WI38 (cell line): ENCODE data around the gene CLPSL2.
A peak's percentile ranks its signal among the peaks of the same experiment; 100 is the strongest.

ENCODE experiments used
- H3K4me3 ChIP-seq: 2 replicates; pipeline ENCODE4 v1.5.1; 2011; ENCODE audit warnings: low read depth, mild to moderate bottlenecking, control low read depth, low read length
- TF ChIP-seq, protein P1 (sequence below): IDR thresholded peaks from 2 replicates; pipeline ENCODE4 v1.5.1; 2012; ENCODE audit warnings: low read depth, mild to moderate bottlenecking, control low read depth, low read length

The CLPSL2 gene

DNA sequence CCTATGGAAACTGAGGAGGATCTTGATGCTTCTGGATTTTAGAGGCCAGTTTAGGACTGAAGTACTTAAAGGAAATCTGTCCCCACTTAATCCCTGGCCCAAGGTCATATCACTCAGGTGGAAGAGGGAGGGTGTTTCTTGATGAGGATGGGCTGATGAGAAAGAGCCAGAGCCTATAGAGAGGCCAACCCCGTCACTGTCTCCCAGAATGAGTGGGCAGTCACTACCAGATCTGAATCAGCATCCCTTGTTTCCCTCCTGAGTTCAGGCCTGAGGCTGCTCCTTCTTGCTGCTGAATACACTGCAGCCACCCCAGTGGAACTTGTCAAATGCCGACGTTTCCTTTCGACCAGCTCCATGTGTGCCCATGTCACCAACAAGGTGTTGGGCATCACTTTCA lies 24.8 kb upstream of the CLPSL2 start:
- TF ChIP-seq, protein P1, sequence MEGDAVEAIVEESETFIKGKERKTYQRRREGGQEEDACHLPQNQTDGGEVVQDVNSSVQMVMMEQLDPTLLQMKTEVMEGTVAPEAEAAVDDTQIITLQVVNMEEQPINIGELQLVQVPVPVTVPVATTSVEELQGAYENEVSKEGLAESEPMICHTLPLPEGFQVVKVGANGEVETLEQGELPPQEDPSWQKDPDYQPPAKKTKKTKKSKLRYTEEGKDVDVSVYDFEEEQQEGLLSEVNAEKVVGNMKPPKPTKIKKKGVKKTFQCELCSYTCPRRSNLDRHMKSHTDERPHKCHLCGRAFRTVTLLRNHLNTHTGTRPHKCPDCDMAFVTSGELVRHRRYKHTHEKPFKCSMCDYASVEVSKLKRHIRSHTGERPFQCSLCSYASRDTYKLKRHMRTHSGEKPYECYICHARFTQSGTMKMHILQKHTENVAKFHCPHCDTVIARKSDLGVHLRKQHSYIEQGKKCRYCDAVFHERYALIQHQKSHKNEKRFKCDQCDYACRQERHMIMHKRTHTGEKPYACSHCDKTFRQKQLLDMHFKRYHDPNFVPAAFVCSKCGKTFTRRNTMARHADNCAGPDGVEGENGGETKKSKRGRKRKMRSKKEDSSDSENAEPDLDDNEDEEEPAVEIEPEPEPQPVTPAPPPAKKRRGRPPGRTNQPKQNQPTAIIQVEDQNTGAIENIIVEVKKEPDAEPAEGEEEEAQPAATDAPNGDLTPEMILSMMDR = no peak
- no peak overlapping the region for H3K4me3 ChIP-seq

DNA sequence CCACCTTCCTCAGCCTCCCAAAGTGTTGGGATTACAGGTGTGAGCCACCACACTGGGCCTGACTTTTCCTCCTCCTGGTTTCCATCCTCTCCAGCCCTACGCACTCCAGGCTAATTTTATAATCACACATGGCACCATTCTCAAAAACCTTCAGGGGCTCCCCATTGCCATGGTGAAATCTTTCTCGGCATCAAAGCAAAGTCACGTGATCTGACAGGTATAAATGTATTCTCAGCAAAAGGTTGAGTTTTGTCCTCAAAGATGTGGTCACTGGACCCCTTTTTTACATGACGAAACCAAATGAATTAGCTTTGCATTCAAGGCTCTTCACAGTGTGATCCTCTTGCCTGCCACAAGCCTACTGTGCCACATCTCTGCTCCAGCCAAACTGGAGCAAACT lies 24.1 kb upstream of the CLPSL2 start:
- TF ChIP-seq, protein P1 = no peak

GRCh38 chr6:35754452-35755277 lies 21.7 kb upstream of the CLPSL2 start:
- TF ChIP-seq, protein P1 = no peak

More for the DNA sequence above, 24.1 kb upstream of the CLPSL2 start:
- H3K4me3 ChIP-seq = no peak overlapping the region

DNA sequence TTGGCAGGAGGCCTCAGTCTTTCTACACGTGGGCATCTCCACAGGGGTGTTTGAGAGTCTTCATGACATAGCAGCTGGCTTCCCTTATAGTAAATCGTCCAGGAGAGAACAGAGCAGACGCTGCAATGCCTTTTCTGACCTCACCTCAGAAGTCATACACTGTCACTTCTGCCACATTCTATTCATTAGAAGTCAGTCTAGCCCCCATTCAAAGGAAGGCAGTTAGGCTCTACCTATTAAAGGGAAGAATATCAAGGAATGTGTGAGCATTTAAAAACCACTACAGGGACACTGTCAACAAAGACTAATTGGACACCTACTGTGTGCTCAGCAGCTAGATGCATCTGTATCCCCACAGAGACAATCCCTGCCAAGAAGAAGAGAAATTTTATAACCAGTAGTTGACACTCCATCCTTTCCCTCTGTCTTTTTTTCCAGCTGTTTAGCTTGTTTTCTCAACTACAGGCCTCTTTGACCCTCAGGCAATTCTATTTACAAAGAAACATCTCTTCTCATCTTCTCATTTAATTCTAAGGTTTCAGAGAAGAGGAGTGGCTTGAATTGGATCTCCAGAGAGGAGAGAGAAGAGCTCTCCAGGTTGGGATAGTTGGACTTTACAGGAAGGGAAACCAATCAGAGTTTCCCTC lies 21.0 kb upstream of the CLPSL2 start:
- TF ChIP-seq, protein P1 = no peak
- no peak overlapping the region for H3K4me3 ChIP-seq

More at GRCh38 chr6:35754452-35755277, 21.7 kb upstream of the CLPSL2 start:
- no peak overlapping the region for H3K4me3 ChIP-seq

DNA sequence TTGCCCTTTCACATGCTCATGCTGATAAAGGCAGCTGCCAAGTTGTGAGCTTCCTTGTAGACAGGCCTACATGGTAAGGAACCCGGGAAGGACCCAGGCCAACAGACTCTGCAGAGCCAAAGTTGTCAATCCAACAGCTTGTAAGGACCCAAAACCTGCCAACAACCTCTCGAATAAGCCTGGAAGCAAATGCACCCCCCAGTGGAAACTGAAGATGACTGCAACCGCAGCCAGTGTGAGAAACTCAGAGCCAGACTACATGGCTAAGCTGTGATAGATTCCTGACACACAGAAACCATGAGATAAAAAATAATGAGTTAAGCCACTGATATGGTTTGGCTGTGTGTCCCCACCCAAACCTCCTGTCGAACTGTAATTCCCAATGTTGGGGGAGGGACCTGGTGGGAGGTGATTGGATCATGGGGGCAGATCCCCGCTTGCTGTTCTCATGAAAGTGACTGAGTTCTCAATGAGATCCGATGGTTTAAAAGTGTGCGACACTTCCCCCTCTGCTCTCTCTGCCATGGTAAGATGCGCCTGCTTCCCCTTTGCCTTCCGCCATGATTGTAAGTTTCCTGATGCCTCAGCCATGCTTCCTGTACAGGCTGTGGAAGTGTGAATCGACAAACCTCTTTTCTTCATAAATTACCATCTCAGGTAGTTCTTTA lies 18.8 kb upstream of the CLPSL2 start:
- no peak overlapping the region for H3K4me3 ChIP-seq
- TF ChIP-seq, protein P1 = peak; percentile 53

GRCh38 chr6:35759426-35759825 lies 17.0 kb upstream of the CLPSL2 start:
- H3K4me3 ChIP-seq = no peak overlapping the region
- TF ChIP-seq, protein P1 = no peak
